Measurements from ENCODE around the gene GLT1D1.

DNA sequence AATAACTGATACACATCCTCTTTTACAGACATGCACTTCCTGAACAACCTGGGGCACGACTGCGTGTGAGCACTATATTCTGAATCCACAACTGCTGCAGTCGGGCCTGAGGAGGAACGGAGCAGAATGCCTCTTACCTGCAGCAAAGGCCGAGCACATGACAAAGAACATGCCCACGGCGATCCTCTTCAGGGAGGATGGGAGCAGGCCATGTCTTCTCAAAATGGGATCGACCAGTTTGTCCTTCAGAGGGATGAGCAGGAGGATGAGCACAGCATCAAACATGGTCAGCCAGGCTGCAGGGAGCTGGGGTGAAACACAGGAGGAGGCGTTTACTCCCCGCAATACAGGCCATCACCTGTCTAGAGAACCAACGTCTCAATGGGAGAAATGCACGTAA lies 44.6 kb upstream of the GLT1D1 start:
- TF ChIP-seq, protein P1, sequence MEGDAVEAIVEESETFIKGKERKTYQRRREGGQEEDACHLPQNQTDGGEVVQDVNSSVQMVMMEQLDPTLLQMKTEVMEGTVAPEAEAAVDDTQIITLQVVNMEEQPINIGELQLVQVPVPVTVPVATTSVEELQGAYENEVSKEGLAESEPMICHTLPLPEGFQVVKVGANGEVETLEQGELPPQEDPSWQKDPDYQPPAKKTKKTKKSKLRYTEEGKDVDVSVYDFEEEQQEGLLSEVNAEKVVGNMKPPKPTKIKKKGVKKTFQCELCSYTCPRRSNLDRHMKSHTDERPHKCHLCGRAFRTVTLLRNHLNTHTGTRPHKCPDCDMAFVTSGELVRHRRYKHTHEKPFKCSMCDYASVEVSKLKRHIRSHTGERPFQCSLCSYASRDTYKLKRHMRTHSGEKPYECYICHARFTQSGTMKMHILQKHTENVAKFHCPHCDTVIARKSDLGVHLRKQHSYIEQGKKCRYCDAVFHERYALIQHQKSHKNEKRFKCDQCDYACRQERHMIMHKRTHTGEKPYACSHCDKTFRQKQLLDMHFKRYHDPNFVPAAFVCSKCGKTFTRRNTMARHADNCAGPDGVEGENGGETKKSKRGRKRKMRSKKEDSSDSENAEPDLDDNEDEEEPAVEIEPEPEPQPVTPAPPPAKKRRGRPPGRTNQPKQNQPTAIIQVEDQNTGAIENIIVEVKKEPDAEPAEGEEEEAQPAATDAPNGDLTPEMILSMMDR (IDR thresholded peaks at IDR 0.05; ENCODE audit: borderline replicate concordance, extremely low read depth, low read length, poor library complexity, severe bottlenecking): no peak
- TF ChIP-seq EZH2 (IDR thresholded peaks at IDR 0.05; ENCODE audit: borderline replicate concordance, low read depth, low read length, severe bottlenecking): no peak

Measured in DND-41 (cell line).